Peyer's patch (tissue), 4 donors: ENCODE measurements around the gene IL17RA.

Source experiments
- CTCF ChIP-seq, 6 experiments: fragments of 450-650 bp in 4 of 6; fragments of 200-600 bp in 2 of 6; sonication (generic) in 1 of 6; IDR thresholded peaks; one replicate each; pipeline ENCODE4 v1.5.1; 2017 to 2019; ENCODE audit warnings: antibody characterized with exemption in 6 of 6, mild to moderate bottlenecking in 3 of 6, moderate library complexity in 1 of 6
- POLR2A ChIP-seq, 2 donors: fragments of 450-650 bp; IDR thresholded peaks; one replicate each; pipeline ENCODE4 v1.5.1; 2017; ENCODE audit warnings: antibody characterized with exemption in 2 of 2, mild to moderate bottlenecking in 2 of 2, moderate library complexity in 2 of 2

GRCh38 chr22:17143101-17143500, 58.3 kb downstream of the IL17RA start:
- no peak for TF ChIP-seq POLR2A (IDR thresholded peaks at IDR 0.05)
- TF ChIP-seq CTCF (IDR thresholded peaks at IDR 0.05): no peak
